GM12878 (cell line): ENCODE results near the gene GALNT6. TPM values are rescaled to one million over a fixed set of nuclear protein-coding genes. Genes with fewer than 3 reads are reported as not detected.

Experiments
- CHD4 ChIP-seq: fragments of 200-600 bp; sonication (generic); IDR thresholded peaks from 2 replicates; pipeline ENCODE4 v1.6.1; 2016; ENCODE audit warnings: mild to moderate bottlenecking
- E2F4 ChIP-seq: IDR thresholded peaks from 2 replicates; pipeline ENCODE4 v1.6.1; 2012; ENCODE audit warnings: low read depth, low read length, improper control_type of control experiment
- E4F1 ChIP-seq: fragments of 450-650 bp; IDR thresholded peaks from 2 replicates; pipeline ENCODE4 v1.6.1; 2018; ENCODE audit warnings: borderline replicate concordance, mild to moderate bottlenecking; ENCODE audit not compliant: partially characterized antibody
- EZH2 ChIP-seq: IDR thresholded peaks from 2 replicates; pipeline ENCODE4 v1.6.1; 2012; ENCODE audit warnings: low read depth, mild to moderate bottlenecking, control low read depth, inconsistent platforms, low read length, borderline replicate concordance; ENCODE audit not compliant: control insufficient read depth
- FOXK2 ChIP-seq: fragments of 450-650 bp; IDR thresholded peaks from 2 replicates; pipeline ENCODE4 v1.6.1; 2017; ENCODE audit warnings: mild to moderate bottlenecking, moderate library complexity
- IKZF1 ChIP-seq: fragments of 450-650 bp; conservative IDR thresholded peaks from 2 replicates; pipeline ENCODE4 v1.6.1; 2017; ENCODE audit warnings: antibody characterized with exemption, mild to moderate bottlenecking
- MTA3 ChIP-seq: IDR thresholded peaks from 2 replicates; pipeline ENCODE4 v1.6.1; 2012; ENCODE audit warnings: low read length, inconsistent platforms, borderline replicate concordance
- MYB ChIP-seq: fragments of 150-350 bp; IDR thresholded peaks from 2 replicates; pipeline ENCODE4 v1.6.1; 2014; ENCODE audit warnings: mild to moderate bottlenecking, low read depth, low read length, borderline replicate concordance
- POLR2AphosphoS5 ChIP-seq: IDR thresholded peaks from 2 replicates; pipeline ENCODE4 v1.6.1; 2011; ENCODE audit warnings: mild to moderate bottlenecking, low read length, inconsistent platforms
- RAD21 ChIP-seq: IDR thresholded peaks from 2 replicates; pipeline ENCODE4 v1.6.1; 2011; ENCODE audit warnings: mild to moderate bottlenecking, low read depth, low read length, moderate library complexity; ENCODE audit not compliant: insufficient read depth
- SRF ChIP-seq, 2 experiments: IDR thresholded peaks; 2 replicates each; pipeline ENCODE4 v1.6.1; 2011; ENCODE audit warnings: low read depth in 2 of 2, low read length in 2 of 2, mild to moderate bottlenecking in 1 of 2, moderate library complexity in 1 of 2
- YY1 ChIP-seq: IDR thresholded peaks from 2 replicates; pipeline ENCODE4 v1.6.1; 2011; ENCODE audit warnings: low read depth, mild to moderate bottlenecking, low read length
- ZNF24 ChIP-seq: fragments of 450-650 bp; IDR thresholded peaks from 2 replicates; pipeline ENCODE4 v1.6.1; 2017; ENCODE audit warnings: antibody characterized with exemption, mild to moderate bottlenecking
- ZNF622 ChIP-seq: fragments of 450-650 bp; IDR thresholded peaks from 2 replicates; pipeline ENCODE4 v1.6.1; 2017; ENCODE audit warnings: mild to moderate bottlenecking, inconsistent platforms
- polyA plus RNA-seq, 11 experiments: library from polyadenylated mRNA; depleted of rRNA in 4 of 11; unstranded in 6 of 11; stranded (reverse) in 5 of 11; fragments of >200 nt; fragmentation: Nextera tagmentation in 4 of 11; fragmentation: Illumina TruSeq in 1 of 11; extraction: Ambion mirVana in 4 of 11; extraction: Trizol in 1 of 11; gene quantifications; 1 replicate in 1 of 11; 2 replicates in 10 of 11; pipeline versions ENCODE4 v1.2.1 to v1.2.3, GENCODE V29; 2011 to 2016; ENCODE audit warnings: inconsistent platforms in 2 of 11, missing spikeins in 2 of 11, low read depth in 1 of 11
- total RNA-seq, 4 experiments: library from RNA; depleted of rRNA in 3 of 4; stranded (reverse); fragments of >200 nt in 3 of 4; fragmentation: Illumina TruSeq in 1 of 4; extraction: Trizol in 1 of 4; gene quantifications; 2 replicates each; pipeline versions ENCODE4 v1.2.1 to v1.2.3, GENCODE V29; 2013 to 2021
- TF ChIP-seq, protein P1 (sequence below): fragments of 150-350 bp; IDR thresholded peaks from 2 replicates; pipeline ENCODE4 v1.6.1; 2014; ENCODE audit warnings: mild to moderate bottlenecking, low read depth, low read length
- TF ChIP-seq, protein P2 (sequence below): fragments of 450-650 bp; formaldehyde crosslinking; IDR thresholded peaks from 2 replicates; pipeline ENCODE4 v1.4.0; 2020; ENCODE audit warnings: mild to moderate bottlenecking, moderate library complexity
- TF ChIP-seq, protein P3 (sequence below): fragments of 450-650 bp; formaldehyde crosslinking; IDR thresholded peaks from 2 replicates; pipeline ENCODE4 v1.4.0; 2022; ENCODE audit warnings: mild to moderate bottlenecking, moderate library complexity

The GALNT6 gene
- total and polyA plus RNA-seq, 10 of the 15 experiments (the other 5 are each of a cell fraction or from before 2014, with no cell fraction given) = 6.6 to 40.4 (median 23.7) TPM

- TF ChIP-seq, protein P1, sequence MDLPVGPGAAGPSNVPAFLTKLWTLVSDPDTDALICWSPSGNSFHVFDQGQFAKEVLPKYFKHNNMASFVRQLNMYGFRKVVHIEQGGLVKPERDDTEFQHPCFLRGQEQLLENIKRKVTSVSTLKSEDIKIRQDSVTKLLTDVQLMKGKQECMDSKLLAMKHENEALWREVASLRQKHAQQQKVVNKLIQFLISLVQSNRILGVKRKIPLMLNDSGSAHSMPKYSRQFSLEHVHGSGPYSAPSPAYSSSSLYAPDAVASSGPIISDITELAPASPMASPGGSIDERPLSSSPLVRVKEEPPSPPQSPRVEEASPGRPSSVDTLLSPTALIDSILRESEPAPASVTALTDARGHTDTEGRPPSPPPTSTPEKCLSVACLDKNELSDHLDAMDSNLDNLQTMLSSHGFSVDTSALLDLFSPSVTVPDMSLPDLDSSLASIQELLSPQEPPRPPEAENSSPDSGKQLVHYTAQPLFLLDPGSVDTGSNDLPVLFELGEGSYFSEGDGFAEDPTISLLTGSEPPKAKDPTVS = no peak
- no peak for TF ChIP-seq FOXK2
- TF ChIP-seq MYB = no peak
- TF ChIP-seq POLR2AphosphoS5 = peak; percentile 52; the same call in 1 of the 2 replicates
- TF ChIP-seq YY1 = no peak
- TF ChIP-seq CHD4 = no peak
- no peak for TF ChIP-seq SRF (IDR thresholded peaks at IDR 0.05; ENCODE audit: low read depth in 2 of 2, low read length in 2 of 2)
- no peak for TF ChIP-seq RAD21
- TF ChIP-seq ZNF622 = no peak
- TF ChIP-seq, protein P2, sequence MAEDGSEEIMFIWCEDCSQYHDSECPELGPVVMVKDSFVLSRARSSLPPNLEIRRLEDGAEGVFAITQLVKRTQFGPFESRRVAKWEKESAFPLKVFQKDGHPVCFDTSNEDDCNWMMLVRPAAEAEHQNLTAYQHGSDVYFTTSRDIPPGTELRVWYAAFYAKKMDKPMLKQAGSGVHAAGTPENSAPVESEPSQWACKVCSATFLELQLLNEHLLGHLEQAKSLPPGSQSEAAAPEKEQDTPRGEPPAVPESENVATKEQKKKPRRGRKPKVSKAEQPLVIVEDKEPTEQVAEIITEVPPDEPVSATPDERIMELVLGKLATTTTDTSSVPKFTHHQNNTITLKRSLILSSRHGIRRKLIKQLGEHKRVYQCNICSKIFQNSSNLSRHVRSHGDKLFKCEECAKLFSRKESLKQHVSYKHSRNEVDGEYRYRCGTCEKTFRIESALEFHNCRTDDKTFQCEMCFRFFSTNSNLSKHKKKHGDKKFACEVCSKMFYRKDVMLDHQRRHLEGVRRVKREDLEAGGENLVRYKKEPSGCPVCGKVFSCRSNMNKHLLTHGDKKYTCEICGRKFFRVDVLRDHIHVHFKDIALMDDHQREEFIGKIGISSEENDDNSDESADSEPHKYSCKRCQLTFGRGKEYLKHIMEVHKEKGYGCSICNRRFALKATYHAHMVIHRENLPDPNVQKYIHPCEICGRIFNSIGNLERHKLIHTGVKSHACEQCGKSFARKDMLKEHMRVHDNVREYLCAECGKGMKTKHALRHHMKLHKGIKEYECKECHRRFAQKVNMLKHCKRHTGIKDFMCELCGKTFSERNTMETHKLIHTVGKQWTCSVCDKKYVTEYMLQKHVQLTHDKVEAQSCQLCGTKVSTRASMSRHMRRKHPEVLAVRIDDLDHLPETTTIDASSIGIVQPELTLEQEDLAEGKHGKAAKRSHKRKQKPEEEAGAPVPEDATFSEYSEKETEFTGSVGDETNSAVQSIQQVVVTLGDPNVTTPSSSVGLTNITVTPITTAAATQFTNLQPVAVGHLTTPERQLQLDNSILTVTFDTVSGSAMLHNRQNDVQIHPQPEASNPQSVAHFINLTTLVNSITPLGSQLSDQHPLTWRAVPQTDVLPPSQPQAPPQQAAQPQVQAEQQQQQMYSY = no peak
- no peak for TF ChIP-seq E4F1
- TF ChIP-seq ZNF24 = no peak
- peak; percentile 49; the same call in 1 of the 2 replicates for TF ChIP-seq MTA3
- peak; percentile 94 for TF ChIP-seq IKZF1
- TF ChIP-seq EZH2 = no peak
- no peak for TF ChIP-seq E2F4
- TF ChIP-seq, protein P3, sequence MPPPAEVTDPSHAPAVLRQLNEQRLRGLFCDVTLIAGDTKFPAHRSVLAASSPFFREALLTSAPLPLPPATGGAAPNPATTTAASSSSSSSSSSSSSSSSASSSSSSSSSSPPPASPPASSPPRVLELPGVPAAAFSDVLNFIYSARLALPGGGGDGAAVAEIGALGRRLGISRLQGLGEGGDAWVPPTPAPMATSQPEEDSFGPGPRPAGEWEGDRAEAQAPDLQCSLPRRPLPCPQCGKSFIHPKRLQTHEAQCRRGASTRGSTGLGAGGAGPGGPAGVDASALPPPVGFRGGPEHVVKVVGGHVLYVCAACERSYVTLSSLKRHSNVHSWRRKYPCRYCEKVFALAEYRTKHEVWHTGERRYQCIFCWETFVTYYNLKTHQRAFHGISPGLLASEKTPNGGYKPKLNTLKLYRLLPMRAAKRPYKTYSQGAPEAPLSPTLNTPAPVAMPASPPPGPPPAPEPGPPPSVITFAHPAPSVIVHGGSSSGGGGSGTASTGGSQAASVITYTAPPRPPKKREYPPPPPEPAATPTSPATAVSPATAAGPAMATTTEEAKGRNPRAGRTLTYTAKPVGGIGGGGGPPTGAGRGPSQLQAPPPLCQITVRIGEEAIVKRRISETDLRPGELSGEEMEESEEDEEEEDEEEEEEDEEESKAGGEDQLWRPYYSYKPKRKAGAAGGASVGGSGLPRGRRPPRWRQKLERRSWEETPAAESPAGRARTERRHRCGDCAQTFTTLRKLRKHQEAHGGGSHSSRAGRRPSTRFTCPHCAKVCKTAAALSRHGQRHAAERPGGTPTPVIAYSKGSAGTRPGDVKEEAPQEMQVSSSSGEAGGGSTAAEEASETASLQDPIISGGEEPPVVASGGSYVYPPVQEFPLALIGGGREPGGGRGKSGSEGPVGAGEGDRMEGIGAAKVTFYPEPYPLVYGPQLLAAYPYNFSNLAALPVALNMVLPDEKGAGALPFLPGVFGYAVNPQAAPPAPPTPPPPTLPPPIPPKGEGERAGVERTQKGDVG = no peak
Observed at GRCh38 chr12:51357374-51358047, 33.7 kb downstream of the GALNT6 start (continued).
